ENCODE measurements around the gene ADAMTS17.

- TF ChIP-seq REST (IDR thresholded peaks at IDR 0.05; ENCODE audit: low read depth) (no peak), CREB1 (IDR thresholded peaks at IDR 0.05; ENCODE audit: low read depth) (no peak), RAD21 (IDR thresholded peaks at IDR 0.05; ENCODE audit: low read depth) (no peak), TAF1 (IDR thresholded peaks at IDR 0.05; ENCODE audit: low read depth) (no peak), USF1 (IDR thresholded peaks at IDR 0.05) (no peak), MAX (IDR thresholded peaks at IDR 0.05) (no peak), ZBTB7A (IDR thresholded peaks at IDR 0.05; ENCODE audit: low read depth) (no peak), CEBPB (IDR thresholded peaks at IDR 0.05) (no peak), TCF12 (IDR thresholded peaks at IDR 0.05; ENCODE audit: low read depth) (no peak), EP300 (IDR thresholded peaks at IDR 0.05; ENCODE audit: borderline replicate concordance) (no peak), YY1 (IDR thresholded peaks at IDR 0.05; ENCODE audit: low read depth) (no peak), TEAD4 (IDR thresholded peaks at IDR 0.05) (no peak), FOXM1 (IDR thresholded peaks at IDR 0.05; ENCODE audit: borderline replicate concordance, low read depth) (no peak), EGR1 (IDR thresholded peaks at IDR 0.05) (no peak)
Measured at GRCh38 chr15:100124361-100124760, 217.4 kb downstream of the ADAMTS17 start.

Data from Ishikawa (cell line).